NCI-H345 (cell line): Measurements from ENCODE around the gene ANKS6.

Experiments
- DNase-seq: peaks from one replicate; lab custom pipeline; 2025; lab: John Stamatoyannopoulos, UW

ANKS6 gene

GRCh38 chr9:98796364-98797101 lies at the start of gene ANKS6:
ANKS6 (minus strand) TSS chr9:98796555; CDS start chr9:98796491, 64 bp downstream.
- DNase-seq, result peak; percentile 85

- no peak for DNase-seq
Observed at GRCh38 chr9:98846081-98846480, 49.7 kb upstream of the ANKS6 start.

- DNase-seq, result no peak
Observed at GRCh38 chr9:98842510-98842909, 46.2 kb upstream of the ANKS6 start.

GRCh38 chr9:98839724-98840123 lies 43.4 kb upstream of the ANKS6 start:
- DNase-seq, result no peak

- no peak for DNase-seq
Observed at GRCh38 chr9:98838868-98839565, 42.7 kb upstream of the ANKS6 start.

- no peak for DNase-seq
Observed at GRCh38 chr9:98838155-98838867, 42.0 kb upstream of the ANKS6 start.

GRCh38 chr9:98837516-98837915 lies 41.2 kb upstream of the ANKS6 start:
- no peak for DNase-seq

- no peak for DNase-seq
Observed at GRCh38 chr9:98836206-98836605, 39.9 kb upstream of the ANKS6 start.

GRCh38 chr9:98834386-98834785 lies 38.0 kb upstream of the ANKS6 start:
- DNase-seq, result no peak

GRCh38 chr9:98833090-98833956 lies 37.0 kb upstream of the ANKS6 start:
- no peak for DNase-seq

- no peak for DNase-seq
Observed at GRCh38 chr9:98832768-98833089, 36.4 kb upstream of the ANKS6 start.

GRCh38 chr9:98831696-98832095 lies 35.3 kb upstream of the ANKS6 start:
- no peak for DNase-seq

GRCh38 chr9:98830554-98830953 lies 34.2 kb upstream of the ANKS6 start:
- no peak for DNase-seq

- DNase-seq, result no peak
Observed at GRCh38 chr9:98829766-98830165, 33.4 kb upstream of the ANKS6 start.

GRCh38 chr9:98826716-98827115 lies 30.4 kb upstream of the ANKS6 start:
- DNase-seq, result no peak

GRCh38 chr9:98825414-98825813 lies 29.1 kb upstream of the ANKS6 start:
- no peak for DNase-seq

GRCh38 chr9:98823666-98824334 lies 27.4 kb upstream of the ANKS6 start:
- DNase-seq, result no peak

- no peak for DNase-seq
Observed at GRCh38 chr9:98822661-98823060, 26.3 kb upstream of the ANKS6 start.

- no peak for DNase-seq
Observed at GRCh38 chr9:98821831-98822230, 25.5 kb upstream of the ANKS6 start.

- DNase-seq, result no peak
Observed at GRCh38 chr9:98819231-98819630, 22.9 kb upstream of the ANKS6 start.

GRCh38 chr9:98818764-98819163 lies 22.4 kb upstream of the ANKS6 start:
- DNase-seq, result no peak
